ENCODE data around the gene GNG7.

GRCh38 chr19:2488942-2489731 lies 213.4 kb downstream of the GNG7 start:
- TF ChIP-seq, protein P1, sequence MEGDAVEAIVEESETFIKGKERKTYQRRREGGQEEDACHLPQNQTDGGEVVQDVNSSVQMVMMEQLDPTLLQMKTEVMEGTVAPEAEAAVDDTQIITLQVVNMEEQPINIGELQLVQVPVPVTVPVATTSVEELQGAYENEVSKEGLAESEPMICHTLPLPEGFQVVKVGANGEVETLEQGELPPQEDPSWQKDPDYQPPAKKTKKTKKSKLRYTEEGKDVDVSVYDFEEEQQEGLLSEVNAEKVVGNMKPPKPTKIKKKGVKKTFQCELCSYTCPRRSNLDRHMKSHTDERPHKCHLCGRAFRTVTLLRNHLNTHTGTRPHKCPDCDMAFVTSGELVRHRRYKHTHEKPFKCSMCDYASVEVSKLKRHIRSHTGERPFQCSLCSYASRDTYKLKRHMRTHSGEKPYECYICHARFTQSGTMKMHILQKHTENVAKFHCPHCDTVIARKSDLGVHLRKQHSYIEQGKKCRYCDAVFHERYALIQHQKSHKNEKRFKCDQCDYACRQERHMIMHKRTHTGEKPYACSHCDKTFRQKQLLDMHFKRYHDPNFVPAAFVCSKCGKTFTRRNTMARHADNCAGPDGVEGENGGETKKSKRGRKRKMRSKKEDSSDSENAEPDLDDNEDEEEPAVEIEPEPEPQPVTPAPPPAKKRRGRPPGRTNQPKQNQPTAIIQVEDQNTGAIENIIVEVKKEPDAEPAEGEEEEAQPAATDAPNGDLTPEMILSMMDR (IDR thresholded peaks at IDR 0.05; ENCODE audit: insufficient read depth, low read depth, low read length): no peak
- no peak for TF ChIP-seq EZH2 (IDR thresholded peaks at IDR 0.05; ENCODE audit: insufficient read depth, low read length)

Measured in astrocyte (in vitro differentiated cells and primary cell).